Neural cell (in vitro differentiated cells): Measurements from ENCODE around the gene RBP4. TPM values are rescaled to one million over a fixed set of nuclear protein-coding genes. Genes with fewer than 3 reads are reported as not detected.
A peak's percentile ranks its signal among the peaks of the same experiment; 100 is the strongest.

Experiments
- H2AFZ ChIP-seq: fragments of 200-600, 300-800 bp; sonication (generic), shearing (Covaris generic); 2 replicates; pipeline ENCODE4 v1.6.0; 2014; ENCODE audit warnings: low read depth, mild to moderate bottlenecking, antibody characterized with exemption, low read length, moderate library complexity
- H3F3A ChIP-seq: fragments of 200-600 bp; shearing (Covaris generic); 2 replicates; pipeline ENCODE4 v1.6.1; 2016; ENCODE audit warnings: mild to moderate bottlenecking, moderate library complexity, mixed read lengths, antibody characterized with exemption, low read length; ENCODE audit not compliant: insufficient read depth, poor library complexity, severe bottlenecking
- H3K27ac ChIP-seq: fragments of 200-600, 300-800 bp; sonication (generic), shearing (Covaris generic); 2 replicates; pipeline ENCODE4 v1.5.1; 2014; ENCODE audit warnings: mild to moderate bottlenecking, low read length, moderate library complexity
- H3K27me3 ChIP-seq: fragments of 300-800, 200-600 bp; sonication (generic), shearing (Covaris generic); 2 replicates; pipeline ENCODE4 v1.6.0; 2014; ENCODE audit warnings: mild to moderate bottlenecking, low read depth, low read length, moderate library complexity; ENCODE audit not compliant: insufficient read depth
- H3K36me3 ChIP-seq: fragments of 300-800, 200-600 bp; sonication (generic), shearing (Covaris generic); 2 replicates; pipeline ENCODE4 v1.5.1; 2014; ENCODE audit warnings: mild to moderate bottlenecking, antibody characterized with exemption, low read length, moderate library complexity; ENCODE audit not compliant: insufficient read depth
- H3K4me2 ChIP-seq: fragments of 300-800, 200-600 bp; sonication (generic), shearing (Covaris generic); 2 replicates; pipeline ENCODE4 v1.6.0; 2014; ENCODE audit warnings: mild to moderate bottlenecking, low read length
- H3K4me3 ChIP-seq: fragments of 300-800, 200-600 bp; sonication (generic), shearing (Covaris generic); 2 replicates; pipeline ENCODE4 v1.5.1; 2014; ENCODE audit warnings: mild to moderate bottlenecking, low read length, moderate library complexity
- H3K79me2 ChIP-seq: fragments of 200-600 bp; shearing (Covaris generic); replicated peaks from 2 replicates; pipeline ENCODE4 v1.6.0; 2014; ENCODE audit warnings: mild to moderate bottlenecking, low read length, moderate library complexity; ENCODE audit not compliant: insufficient read depth
- H3K9ac ChIP-seq: fragments of 300-800, 200-600 bp; sonication (generic), shearing (Covaris generic); 2 replicates; pipeline ENCODE4 v1.6.1; 2016; ENCODE audit warnings: mild to moderate bottlenecking, low read length, mixed read lengths
- H3K9me2 ChIP-seq: fragments of 200-600 bp; shearing (Covaris generic); 2 replicates; pipeline ENCODE4 v1.6.1; 2016; ENCODE audit warnings: mild to moderate bottlenecking, low read length, mixed read lengths; ENCODE audit not compliant: insufficient read depth
- H3K9me3 ChIP-seq: fragments of 200-600, 300-800 bp; sonication (generic), shearing (Covaris generic); 2 replicates; pipeline ENCODE4 v1.6.1; 2016; ENCODE audit warnings: mild to moderate bottlenecking, mixed run types, low read length, moderate library complexity, mixed read lengths
- H4K20me1 ChIP-seq: fragments of 200-600 bp; shearing (Covaris generic); 2 replicates; pipeline ENCODE4 v1.6.1; 2016; ENCODE audit warnings: mild to moderate bottlenecking, mixed run types; ENCODE audit not compliant: insufficient read depth
- CTCF ChIP-seq: fragments of 450-650 bp; IDR thresholded peaks from 2 replicates; pipeline ENCODE4 v1.5.1; 2014; ENCODE audit warnings: antibody characterized with exemption, mild to moderate bottlenecking, moderate library complexity; ENCODE audit not compliant: poor library complexity, severe bottlenecking
- EP300 ChIP-seq: fragments of 450-650 bp; conservative IDR thresholded peaks from 2 replicates; pipeline ENCODE4 v1.6.1; 2014; ENCODE audit warnings: antibody characterized with exemption, mild to moderate bottlenecking, moderate library complexity; ENCODE audit not compliant: poor library complexity, severe bottlenecking
- EZH2 ChIP-seq: fragments of 200-600, 300-800 bp; shearing (Covaris generic), sonication (generic); IDR thresholded peaks from 2 replicates; pipeline ENCODE4 v1.6.1; 2014; ENCODE audit warnings: antibody characterized with exemption, low read length, borderline replicate concordance, mild to moderate bottlenecking; ENCODE audit not compliant: insufficient read depth, poor library complexity, severe bottlenecking
- MXI1 ChIP-seq: fragments of 450-650 bp; conservative IDR thresholded peaks from 2 replicates; pipeline ENCODE4 v1.6.1; 2014; ENCODE audit warnings: antibody characterized with exemption, mild to moderate bottlenecking; ENCODE audit not compliant: poor library complexity, severe bottlenecking
- POLR2AphosphoS5 ChIP-seq: IDR thresholded peaks from 2 replicates; pipeline ENCODE4 v1.6.1; 2012
- RAD21 ChIP-seq: fragments of 450-650 bp; conservative IDR thresholded peaks from 2 replicates; pipeline ENCODE4 v1.6.1; 2014; ENCODE audit warnings: antibody characterized with exemption, mild to moderate bottlenecking, moderate library complexity
- REST ChIP-seq: IDR thresholded peaks from 2 replicates; pipeline ENCODE4 v1.6.1; 2012; ENCODE audit warnings: borderline replicate concordance
- SMC3 ChIP-seq: fragments of 450-650 bp; conservative IDR thresholded peaks from 2 replicates; pipeline ENCODE4 v1.6.1; 2014; ENCODE audit warnings: antibody characterized with exemption, mild to moderate bottlenecking, moderate library complexity; ENCODE audit not compliant: poor library complexity
- TAF1 ChIP-seq: IDR thresholded peaks from 2 replicates; pipeline ENCODE4 v1.6.1; 2012; ENCODE audit warnings: low read depth
- polyA plus RNA-seq: library from polyadenylated mRNA; depleted of rRNA; stranded (reverse); fragments of >200 nt; gene quantifications from 2 replicates; pipeline ENCODE4 v1.2.3, GENCODE V29; 2014

RBP4 gene
- polyA plus RNA-seq, 1 donor from 2014 or later, result 0.73 TPM

GRCh38 chr10:93579985-93580711 is 20.9 kb downstream of the RBP4 start:
- Histone ChIP-seq H3K36me3 (no peaks in the 10 kb centered on the region), H2AFZ (no peak overlapping the region)

GRCh38 chr10:93579089-93579488 is 21.9 kb downstream of the RBP4 start:
- Histone ChIP-seq H3K79me2 (no peaks in the 10 kb centered on the region), H2AFZ (no peak overlapping the region), H3F3A (no peaks in the 10 kb centered on the region), H3K9ac (no peak overlapping the region), H3K4me2 (no peak overlapping the region), H3K4me3 (no peak overlapping the region), H3K27ac (no peak overlapping the region), H3K27me3 (no peaks in the 10 kb centered on the region), H3K9me3 (no peaks in the 10 kb centered on the region), H3K36me3 (no peaks in the 10 kb centered on the region), H3K9me2 (no peaks in the 10 kb centered on the region), H4K20me1 (no peaks in the 10 kb centered on the region)
- TF ChIP-seq TAF1 (no peak), MXI1 (no peak)

More at GRCh38 chr10:93579985-93580711, 20.9 kb downstream of the RBP4 start:
- Histone ChIP-seq H3K9me3 (no peaks in the 10 kb centered on the region), H3K4me2 (peak overlapping the region; percentile 31), H3K9ac (peak overlapping the region; percentile 32), H3K4me3 (peak overlapping the region; percentile 45), H4K20me1 (no peaks in the 10 kb centered on the region), H3F3A (no peaks in the 10 kb centered on the region), H3K79me2 (no peaks in the 10 kb centered on the region), H3K9me2 (no peaks in the 10 kb centered on the region), H3K27me3 (no peaks in the 10 kb centered on the region), H3K27ac (peak overlapping the region; percentile 84)
- TF ChIP-seq CTCF (no peak), RAD21 (no peak), EP300 (no peak), EZH2 (no peak), TAF1 (no peak), POLR2AphosphoS5 (no peak), SMC3 (no peak), REST (no peak), MXI1 (no peak)
